D341Med (cell line): ENCODE data around the gene LDAF1.
"Not testable (repeated sequence)": the region's sequence is repeated elsewhere in the genome, so short reads cannot be mapped to it uniquely, and the experiment has no call there.

Experiments
- DNase-seq: peaks from one replicate; pipeline ENCODE4 v3.0.0; 2012; ENCODE audit warnings: low spot score

The LDAF1 gene

GRCh38 chr16:21162661-21163151, 4.2 kb downstream of the LDAF1 start:
- no peak for DNase-seq

- no peak for DNase-seq
These were observed 5.1 kb downstream of the LDAF1 start for GRCh38 chr16:21163576-21163975.

- DNase-seq: no peak
These were observed 6.2 kb downstream of the LDAF1 start for GRCh38 chr16:21164521-21165168.

GRCh38 chr16:21166561-21166961, 8.1 kb downstream of the LDAF1 start:
- DNase-seq: no peak

- DNase-seq: no peak
These were observed 8.9 kb downstream of the LDAF1 start for GRCh38 chr16:21167360-21167759.

- no peak for DNase-seq
These were observed 9.6 kb downstream of the LDAF1 start for GRCh38 chr16:21167929-21168602.

- DNase-seq: no peak
These were observed 10.9 kb downstream of the LDAF1 start for GRCh38 chr16:21169249-21169981.

- DNase-seq: not testable (repeated sequence)
These were observed 11.6 kb downstream of the LDAF1 start for GRCh38 chr16:21170116-21170515.

GRCh38 chr16:21172650-21173049, 14.2 kb downstream of the LDAF1 start:
- DNase-seq: no peak

GRCh38 chr16:21175397-21175796, 16.9 kb downstream of the LDAF1 start:
- no peak for DNase-seq

GRCh38 chr16:21179126-21179982, 20.9 kb downstream of the LDAF1 start:
- no peak for DNase-seq

GRCh38 chr16:21179983-21180365, 21.5 kb downstream of the LDAF1 start:
- DNase-seq: no peak

- no peak for DNase-seq
These were observed 25.5 kb downstream of the LDAF1 start for GRCh38 chr16:21183995-21184394.

- DNase-seq: no peak
These were observed 26.4 kb downstream of the LDAF1 start for GRCh38 chr16:21184834-21185233.

GRCh38 chr16:21185659-21186325, 27.3 kb downstream of the LDAF1 start:
- DNase-seq: no peak

- DNase-seq: no peak
These were observed 27.8 kb downstream of the LDAF1 start for GRCh38 chr16:21186326-21186691.

- DNase-seq: no peak
These were observed 30.8 kb downstream of the LDAF1 start for GRCh38 chr16:21189311-21189710.

- DNase-seq: no peak
These were observed 31.5 kb downstream of the LDAF1 start for GRCh38 chr16:21190013-21190412.

GRCh38 chr16:21190599-21190998, 32.1 kb downstream of the LDAF1 start:
- no peak for DNase-seq

- no peak for DNase-seq
These were observed 34.5 kb downstream of the LDAF1 start for GRCh38 chr16:21192991-21193390.

GRCh38 chr16:21194771-21195301, 36.4 kb downstream of the LDAF1 start:
- DNase-seq: no peak
